ENCODE data around the gene HEMGN. TPM values are rescaled to one million over a fixed set of nuclear protein-coding genes. Genes with fewer than 3 reads are reported as not detected.
"Not testable (repeated sequence)": the region's sequence is repeated elsewhere in the genome, so short reads cannot be mapped to it uniquely, and the experiment has no call there.

HEMGN gene
- total and polyA plus RNA-seq, 2 of the 8 experiments (the other 6 are each of a cell fraction or from before 2014, with no cell fraction given): not detected

- H3K4me3 ChIP-seq (ENCODE audit: extremely low read depth in 1 of 4, insufficient read depth in 2 of 4, low read depth in 3 of 4, low read length in 4 of 4); H3K14ac ChIP-seq (ENCODE audit: insufficient read length); H3K9ac ChIP-seq (replicated peaks in 1 of 4; ENCODE audit: extremely low read depth in 1 of 4, low read depth in 3 of 4, low read length in 3 of 4); H4K8ac ChIP-seq (ENCODE audit: extremely low read depth, insufficient read depth, low read length); H3K23me2 ChIP-seq (ENCODE audit: low read depth, low read length); H4K20me1 ChIP-seq (replicated peaks in 1 of 2; ENCODE audit: control insufficient read depth in 1 of 2, insufficient read depth in 2 of 2, low read length in 2 of 2); H3K27ac ChIP-seq (ENCODE audit: low read depth, low read length); H2BK120ac ChIP-seq (replicated peaks; ENCODE audit: low read depth, low read length); POLR2A ChIA-PET (ENCODE audit: partially characterized antibody); DNase-seq (ENCODE audit: low read depth in 1 of 2, low spot score in 2 of 2); H3K4me2 ChIP-seq (ENCODE audit: insufficient read depth in 1 of 2, low read depth in 2 of 2, low read length in 2 of 2); H2BK12ac ChIP-seq (ENCODE audit: low read depth, low read length); H3K23ac ChIP-seq (ENCODE audit: insufficient read length); FAIRE-seq; H2AK5ac ChIP-seq (ENCODE audit: low read depth, low read length); H3K36me3 ChIP-seq (ENCODE audit: control insufficient read depth in 2 of 4, insufficient read depth in 4 of 4, low read length in 3 of 4); H2AFZ ChIP-seq (ENCODE audit: low read length); H2BK20ac ChIP-seq (ENCODE audit: low read length); H3K4me1 ChIP-seq (replicated peaks in 1 of 4; ENCODE audit: control insufficient read depth in 3 of 4, insufficient read depth in 4 of 4, low read length in 3 of 4); H3K18ac ChIP-seq (ENCODE audit: extremely low read depth, low read length); H4K5ac ChIP-seq (ENCODE audit: insufficient read length, low read depth, low read length); H3K27me3 ChIP-seq (replicated peaks in 1 of 4; ENCODE audit: control insufficient read depth in 3 of 4, extremely low read depth in 1 of 4, insufficient read depth in 3 of 4, low read length in 3 of 4); H4K91ac ChIP-seq (replicated peaks; ENCODE audit: insufficient read length, low read length); H3K4ac ChIP-seq (replicated peaks; ENCODE audit: insufficient read length, low read depth, low read length); H3K79me2 ChIP-seq (ENCODE audit: control insufficient read depth in 1 of 2, insufficient read depth in 2 of 2, low read length in 2 of 2); H3K79me1 ChIP-seq (ENCODE audit: low read depth, low read length); H2BK15ac ChIP-seq (ENCODE audit: low read length); H3K56ac ChIP-seq (replicated peaks; ENCODE audit: insufficient read length, low read depth, low read length); H3K9me3 ChIP-seq (ENCODE audit: insufficient read depth in 2 of 2, low read depth in 1 of 2, low read length in 1 of 2); H2BK5ac ChIP-seq (ENCODE audit: low read depth, low read length): not testable (repeated sequence)
- 95% methylated on average over 5 of the region's 5 CpGs; no CpG with 5 or more reads in 1 of the 2 experiments for WGBS, 2 experiments (ENCODE audit: extremely low coverage in 1 of 2, insufficient coverage in 1 of 2, insufficient read length in 1 of 2, insufficient replicate concordance in 2 of 2, low coverage in 1 of 2, low lambda C conversion rate in 2 of 2, missing lambda C conversion rate in 1 of 2)
- CTCF ChIA-PET (ENCODE audit: partially characterized antibody): interaction anchor here (1.8 to 2.0 kb wide), 2 partner anchors 12 to 27 kb away, joined by 4 read pairs; no protein-coding TSS in a partner anchor
Observed at GRCh38 chr9:97950873-97951272, 12.9 kb upstream of the HEMGN start.

- H3K23ac ChIP-seq (ENCODE audit: insufficient read length); H2BK15ac ChIP-seq (ENCODE audit: low read length); H2AK5ac ChIP-seq (ENCODE audit: low read depth, low read length); H2BK20ac ChIP-seq (ENCODE audit: low read length); H3K79me2 ChIP-seq (ENCODE audit: control insufficient read depth in 1 of 2, insufficient read depth in 2 of 2, low read length in 2 of 2); H3K14ac ChIP-seq (ENCODE audit: insufficient read length); POLR2A ChIA-PET (ENCODE audit: partially characterized antibody); CTCF ChIA-PET (ENCODE audit: partially characterized antibody); H4K20me1 ChIP-seq (replicated peaks in 1 of 2; ENCODE audit: control insufficient read depth in 1 of 2, insufficient read depth in 2 of 2, low read length in 2 of 2); H2AFZ ChIP-seq (ENCODE audit: low read length); H3K23me2 ChIP-seq (ENCODE audit: low read depth, low read length); H3K27ac ChIP-seq (ENCODE audit: low read depth, low read length); H3K4ac ChIP-seq (replicated peaks; ENCODE audit: insufficient read length, low read depth, low read length); DNase-seq (ENCODE audit: low read depth in 1 of 2, low spot score in 2 of 2); H3K9ac ChIP-seq (replicated peaks in 1 of 4; ENCODE audit: extremely low read depth in 1 of 4, low read depth in 3 of 4, low read length in 3 of 4); H3K56ac ChIP-seq (replicated peaks; ENCODE audit: insufficient read length, low read depth, low read length); H2BK12ac ChIP-seq (ENCODE audit: low read depth, low read length); H4K8ac ChIP-seq (ENCODE audit: extremely low read depth, insufficient read depth, low read length); H3K36me3 ChIP-seq (ENCODE audit: control insufficient read depth in 2 of 4, insufficient read depth in 4 of 4, low read length in 3 of 4); H3K4me2 ChIP-seq (ENCODE audit: insufficient read depth in 1 of 2, low read depth in 2 of 2, low read length in 2 of 2); FAIRE-seq; H4K5ac ChIP-seq (ENCODE audit: insufficient read length, low read depth, low read length); H3K4me1 ChIP-seq (replicated peaks in 1 of 4; ENCODE audit: control insufficient read depth in 3 of 4, insufficient read depth in 4 of 4, low read length in 3 of 4); H4K91ac ChIP-seq (replicated peaks; ENCODE audit: insufficient read length, low read length); H2BK5ac ChIP-seq (ENCODE audit: low read depth, low read length); H3K18ac ChIP-seq (ENCODE audit: extremely low read depth, low read length); H2BK120ac ChIP-seq (replicated peaks; ENCODE audit: low read depth, low read length); H3K4me3 ChIP-seq (ENCODE audit: extremely low read depth in 1 of 4, insufficient read depth in 2 of 4, low read depth in 3 of 4, low read length in 4 of 4); H3K9me3 ChIP-seq (ENCODE audit: insufficient read depth in 2 of 2, low read depth in 1 of 2, low read length in 1 of 2); H3K79me1 ChIP-seq (ENCODE audit: low read depth, low read length): not testable (repeated sequence)
- no CpG with 5 or more reads among the region's 2 CpGs for WGBS, 2 experiments (ENCODE audit: extremely low coverage in 1 of 2, insufficient coverage in 1 of 2, insufficient read length in 1 of 2, insufficient replicate concordance in 2 of 2, low coverage in 1 of 2, low lambda C conversion rate in 2 of 2, missing lambda C conversion rate in 1 of 2)
- peaks cover 0 to 12% (median 6%) of the 10 kb centered on the region in 4 experiments; a peak in 4 of 7 replicates for H3K27me3 ChIP-seq (replicated peaks in 1 of 4; ENCODE audit: control insufficient read depth in 3 of 4, extremely low read depth in 1 of 4, insufficient read depth in 3 of 4, low read length in 3 of 4)
Observed at GRCh38 chr9:97947094-97947493, 9.1 kb upstream of the HEMGN start.
